Fibroblast of villous mesenchyme (primary cell): ENCODE measurements around the gene POLR2I. TPM values are rescaled to one million over a fixed set of nuclear protein-coding genes. Genes with fewer than 3 reads are reported as not detected.

ENCODE experiments used
- DNase-seq: peaks from one replicate; pipeline ENCODE4 v3.0.0-alpha.2; 2010; ENCODE audit warnings: low read depth
- H3K4me3 ChIP-seq: 2 replicates; pipeline ENCODE4 v1.5.1; 2011; ENCODE audit warnings: low read depth, mild to moderate bottlenecking, low read length
- CTCF ChIP-seq: IDR thresholded peaks from 2 replicates; pipeline ENCODE4 v1.5.1; 2012; ENCODE audit warnings: low read depth, mild to moderate bottlenecking, low read length; ENCODE audit not compliant: insufficient read depth
- total RNA-seq: library from RNA; depleted of rRNA; stranded (reverse); fragments of >200 nt; gene quantifications from 2 replicates; pipeline ENCODE4 v1.2.3, GENCODE V29; 2012

The POLR2I gene
- total RNA-seq, 1 donor = 26.8 TPM

- no peak for TF ChIP-seq CTCF
- no peak overlapping the region for H3K4me3 ChIP-seq
- DNase-seq = no peak
Observed at GRCh38 chr19:36100476-36100875, 14.2 kb downstream of the POLR2I start.

- TF ChIP-seq CTCF = no peak
- no peak overlapping the region for H3K4me3 ChIP-seq
- no peak for DNase-seq
Observed at GRCh38 chr19:36099166-36099785, 15.4 kb downstream of the POLR2I start.

- no peak for TF ChIP-seq CTCF
- no peak for DNase-seq
- H3K4me3 ChIP-seq = no peak overlapping the region
Observed at GRCh38 chr19:36097036-36097435, 17.6 kb downstream of the POLR2I start.

GRCh38 chr19:36093687-36094086 is 21.0 kb downstream of the POLR2I start:
- H3K4me3 ChIP-seq = no peak overlapping the region
- no peak for DNase-seq
- TF ChIP-seq CTCF = no peak

- DNase-seq = no peak
- no peak for TF ChIP-seq CTCF
Observed at GRCh38 chr19:36093146-36093662, 21.5 kb downstream of the POLR2I start.

GRCh38 chr19:36092566-36092965 is 22.1 kb downstream of the POLR2I start:
- no peak overlapping the region for H3K4me3 ChIP-seq
- no peak for TF ChIP-seq CTCF
- no peak for DNase-seq

More at GRCh38 chr19:36093146-36093662, 21.5 kb downstream of the POLR2I start:
- H3K4me3 ChIP-seq = no peak overlapping the region
